Activated naive CD4-positive, alpha-beta T cell treated with anti-CD3 and anti-CD28 coated beads, Interleukin-2, amount 50 U/mL, for 16 hours (primary cell): ENCODE measurements around the gene GNAZ.

Experiments used
- DNase-seq: peaks from one replicate; pipeline ENCODE4 v3.0.0-alpha.2; 2020

GNAZ gene

GRCh38 chr22:23110190-23110921, 40.0 kb downstream of the GNAZ start:
- no peak for DNase-seq

DNA sequence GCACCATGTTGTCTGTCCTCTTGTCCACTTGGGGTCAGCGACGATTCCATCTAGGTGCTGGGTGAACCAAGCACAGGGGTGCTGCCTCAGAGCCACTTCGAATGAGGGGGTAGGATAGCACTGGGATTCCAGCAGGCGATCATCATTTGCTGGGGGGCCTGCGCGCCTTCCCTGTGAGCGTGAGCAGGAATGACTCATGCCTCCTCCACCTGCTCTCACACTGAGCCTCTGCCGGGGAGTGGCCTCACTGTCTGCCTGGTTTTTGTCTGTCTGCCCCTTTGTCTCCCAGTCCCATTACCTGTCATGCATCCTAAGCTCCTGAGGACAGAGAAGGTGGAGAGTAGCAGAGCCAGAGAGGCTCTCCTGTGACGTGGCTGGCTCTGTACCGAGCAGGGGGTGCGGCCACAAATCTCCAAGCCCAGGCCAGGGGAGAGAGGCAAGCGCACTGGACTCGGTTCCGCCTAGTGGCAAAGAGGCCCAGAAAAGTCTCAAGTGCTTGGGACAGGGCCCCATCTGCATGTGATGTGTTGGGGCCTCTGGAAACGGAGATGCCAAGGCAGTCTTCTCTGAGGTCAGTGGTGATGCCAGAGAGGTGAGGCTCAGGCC, 40.7 kb downstream of the GNAZ start:
- DNase-seq: no peak

DNA sequence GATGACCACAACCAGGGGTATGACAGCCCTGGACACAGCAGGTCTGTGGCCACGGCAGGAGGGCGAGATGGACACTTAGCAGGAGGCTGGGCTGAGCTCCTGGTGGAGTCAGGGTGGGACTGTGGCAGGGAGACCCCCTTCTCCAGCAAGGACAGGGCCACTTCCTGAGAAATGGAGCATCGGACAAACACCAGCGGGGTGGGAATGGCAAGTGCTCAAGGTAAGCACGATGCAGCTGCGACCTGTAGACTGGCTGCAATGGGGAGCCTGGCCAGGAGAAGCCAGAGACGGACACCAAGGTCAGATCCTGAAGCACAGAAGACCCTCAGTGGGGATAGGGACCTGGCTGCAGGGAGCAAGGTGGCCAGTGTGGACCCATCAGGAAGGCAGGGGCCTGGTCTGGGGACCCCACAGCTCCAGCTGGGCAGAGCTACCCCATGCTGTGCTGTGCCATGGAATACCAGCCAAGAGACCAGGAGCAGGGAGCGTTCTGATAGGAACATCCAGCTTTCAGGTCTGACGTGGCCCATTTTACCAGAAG, 42.2 kb downstream of the GNAZ start:
- DNase-seq: no peak

DNA sequence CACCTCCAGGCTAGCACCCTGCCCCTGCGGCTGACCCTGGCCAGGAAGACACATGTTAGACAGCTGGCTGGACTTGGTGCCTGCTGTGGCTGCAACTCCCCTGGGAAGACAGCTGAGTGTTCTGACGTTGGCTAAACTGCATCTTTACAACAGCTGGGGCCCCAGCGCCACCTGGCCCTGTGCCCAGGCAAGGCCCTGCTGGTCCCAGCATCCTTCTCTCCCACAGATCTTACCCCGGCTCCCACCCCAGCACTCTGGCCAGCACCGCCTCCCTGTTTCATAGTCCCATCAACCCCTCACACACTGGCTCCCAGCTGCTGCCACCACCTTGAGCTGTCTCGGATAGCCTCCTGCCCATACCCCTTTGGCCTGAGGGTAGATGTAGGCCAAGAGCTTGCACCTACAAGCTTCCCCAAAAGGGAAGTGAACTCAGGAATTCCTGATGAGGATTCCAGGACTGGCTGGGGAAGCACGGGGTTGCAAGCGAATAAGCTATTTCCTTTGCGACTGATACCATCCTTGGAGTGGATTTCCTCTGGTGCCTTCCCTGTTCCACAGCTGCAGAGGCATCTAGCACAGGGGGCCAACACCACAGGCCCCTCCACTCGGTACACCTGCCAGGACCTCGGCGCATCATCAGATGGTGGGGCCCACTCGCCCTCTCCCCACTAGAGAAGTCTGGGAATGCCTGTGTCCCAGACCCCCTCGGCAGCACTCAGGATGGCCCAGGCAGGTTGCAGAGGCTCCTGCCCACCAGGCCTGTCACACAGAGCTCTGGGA, 42.9 kb downstream of the GNAZ start:
- no peak for DNase-seq

- DNase-seq: no peak
These were observed 43.8 kb downstream of the GNAZ start for GRCh38 chr22:23113847-23114720.

DNA sequence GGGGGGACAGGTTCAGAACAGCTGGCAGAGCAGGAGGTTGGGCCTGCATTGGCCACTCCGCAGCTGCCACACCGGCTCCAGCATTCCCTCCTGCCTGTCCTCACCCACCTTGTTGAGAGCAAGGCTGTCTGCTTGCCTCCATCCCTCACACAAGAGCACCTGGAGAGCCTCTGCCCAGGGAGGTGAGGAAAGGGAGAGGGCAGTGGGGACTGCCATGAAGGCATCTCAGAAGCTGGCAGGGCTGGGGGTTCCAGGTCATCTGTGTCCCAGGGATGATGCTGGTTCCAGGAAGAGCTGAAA, 44.4 kb downstream of the GNAZ start:
- DNase-seq: no peak

DNA sequence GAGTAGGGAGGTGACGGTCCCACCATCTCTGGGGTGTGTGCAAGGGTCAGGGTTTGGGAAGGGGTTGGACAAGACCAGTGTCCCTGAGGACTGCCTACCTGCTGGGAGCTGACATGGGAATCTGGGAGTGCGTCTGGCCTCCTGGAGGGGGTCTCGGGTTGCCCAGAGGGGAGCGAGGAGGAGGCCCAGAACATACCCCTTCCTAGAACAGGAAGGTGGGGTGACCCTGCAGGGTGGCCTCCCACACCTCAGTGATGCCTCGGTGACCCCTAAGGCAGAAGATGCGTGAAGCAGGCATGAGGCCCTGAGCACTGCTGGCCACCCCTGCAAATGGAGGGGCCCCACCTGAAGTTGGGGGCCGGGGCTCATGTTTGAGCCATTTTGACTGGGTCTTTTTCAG, 45.0 kb downstream of the GNAZ start:
- no peak for DNase-seq

- no peak for DNase-seq
These were observed 45.6 kb downstream of the GNAZ start for GRCh38 chr22:23115825-23116494.

DNA sequence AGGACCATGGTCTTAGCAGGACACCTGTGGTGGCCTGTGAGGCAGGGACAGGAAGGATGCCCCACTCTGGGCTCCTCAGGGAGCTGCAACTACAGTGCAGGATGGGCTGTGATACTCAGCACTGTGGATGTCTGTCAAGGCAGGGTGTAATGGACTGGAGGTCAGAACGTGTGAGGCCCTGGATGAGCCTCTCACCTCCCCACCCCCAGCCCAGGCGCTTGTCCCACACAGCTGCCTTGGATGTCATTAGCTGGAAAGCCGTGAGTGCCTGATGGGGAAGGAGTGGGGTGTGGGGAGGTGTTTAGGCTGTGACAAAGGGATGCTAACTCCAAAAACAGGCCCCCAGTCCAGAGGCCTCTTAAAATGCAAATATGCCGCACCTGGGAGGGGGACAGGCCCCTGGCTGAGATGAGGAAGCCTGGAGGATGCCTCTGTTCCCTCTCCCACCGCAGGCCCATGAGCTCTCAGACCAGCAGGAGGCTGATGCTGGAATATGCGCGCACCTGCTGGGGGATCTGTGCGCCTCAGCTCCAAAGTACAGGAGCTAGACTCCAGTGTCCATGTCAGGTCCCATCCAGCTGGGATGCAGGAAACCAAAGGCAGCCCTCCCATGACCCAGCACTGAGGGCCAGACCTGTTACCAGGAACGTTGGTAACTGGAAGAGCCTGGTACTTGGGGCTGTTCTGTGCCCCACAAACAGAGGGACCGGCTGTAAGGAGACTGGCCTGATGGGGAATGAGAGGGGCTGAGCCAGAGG, 46.4 kb downstream of the GNAZ start:
- no peak for DNase-seq

DNA sequence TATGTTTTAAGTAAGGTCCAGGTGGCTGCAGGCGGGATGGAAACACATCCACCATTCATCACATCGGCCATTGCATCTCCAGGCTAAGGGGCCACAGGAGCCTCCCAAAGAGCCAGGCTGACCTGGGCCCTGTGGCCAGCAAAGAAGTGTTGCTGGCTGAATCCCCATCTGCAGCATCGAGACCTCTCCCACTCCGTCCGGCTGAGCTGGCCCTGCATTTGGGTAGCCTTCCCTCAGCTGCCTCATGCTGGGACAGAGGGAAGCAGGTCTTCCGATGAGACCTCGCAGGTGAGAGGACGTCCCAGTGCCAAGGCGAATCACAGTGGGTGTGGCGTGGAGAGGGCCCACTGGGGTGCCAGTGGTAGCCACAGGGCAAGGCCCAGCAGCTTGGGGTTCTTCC, 47.0 kb downstream of the GNAZ start:
- DNase-seq: no peak

GRCh38 chr22:23117891-23118646, 47.8 kb downstream of the GNAZ start:
- no peak for DNase-seq

DNA sequence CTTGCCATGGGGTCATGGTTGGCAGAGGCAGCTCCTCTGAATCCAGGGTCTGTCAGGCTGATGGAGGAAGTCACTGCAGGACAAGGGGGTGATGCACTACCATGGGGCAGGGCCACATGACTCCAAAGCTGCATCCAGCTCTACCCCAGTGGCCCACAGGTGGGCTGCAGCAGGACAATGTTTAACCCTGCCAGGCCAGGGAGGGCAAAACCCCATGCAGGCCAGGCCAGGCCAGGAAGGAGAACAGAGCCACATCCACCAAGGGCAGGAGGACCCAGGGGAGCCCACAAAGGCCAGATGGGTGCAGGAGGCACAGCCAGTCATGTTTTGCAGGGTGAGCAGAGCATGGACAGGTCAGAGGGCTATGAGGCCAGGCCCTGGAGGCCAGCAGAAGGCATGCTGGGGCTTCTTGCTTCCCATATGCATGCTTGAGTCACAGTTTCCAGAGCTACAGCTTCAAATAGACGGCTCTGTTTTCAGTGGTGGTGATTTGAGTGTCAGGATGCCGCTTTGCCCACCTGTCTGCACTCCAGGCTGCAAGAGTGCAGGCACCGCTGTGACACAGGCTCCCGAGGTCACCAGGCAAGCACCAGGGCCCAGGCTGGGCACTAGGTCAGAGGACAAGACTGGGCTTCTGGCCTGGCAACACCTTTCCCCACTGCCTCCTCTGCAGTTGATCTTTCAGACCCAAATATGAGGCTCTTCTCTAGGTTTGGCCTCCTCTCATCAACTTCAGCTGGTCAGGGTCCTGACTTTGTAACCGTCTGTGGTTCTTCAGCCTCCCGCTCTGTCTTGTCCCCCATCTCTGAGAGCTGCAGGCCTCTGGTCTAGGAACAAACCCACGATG, 48.6 kb downstream of the GNAZ start:
- no peak for DNase-seq

- peak; percentile 63 for DNase-seq
These were observed 49.4 kb downstream of the GNAZ start for GRCh38 chr22:23119494-23120414.

DNA sequence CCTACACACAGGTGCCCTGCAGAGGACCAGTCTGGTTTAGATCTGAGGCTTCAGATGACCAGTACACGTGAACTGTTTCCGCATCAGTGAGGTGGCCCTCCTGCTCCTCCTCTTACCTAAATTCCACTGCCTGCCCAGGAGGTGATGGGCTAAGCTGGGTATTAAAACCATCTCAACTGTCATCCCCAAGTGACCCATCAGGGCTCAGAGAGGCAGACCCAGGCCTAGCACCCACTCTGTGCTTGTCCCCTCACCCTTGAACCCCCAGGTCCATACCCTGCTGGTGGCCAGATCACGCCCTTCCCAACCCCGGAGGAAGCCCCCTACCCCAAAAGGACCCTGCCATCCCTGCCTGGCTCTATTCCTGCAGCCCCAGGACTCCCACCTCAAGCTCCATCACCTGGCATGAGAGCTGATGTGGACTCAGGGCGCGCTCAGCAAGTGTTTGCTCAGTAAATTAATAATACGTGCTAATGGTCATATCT, 50.1 kb downstream of the GNAZ start:
- no peak for DNase-seq

DNA sequence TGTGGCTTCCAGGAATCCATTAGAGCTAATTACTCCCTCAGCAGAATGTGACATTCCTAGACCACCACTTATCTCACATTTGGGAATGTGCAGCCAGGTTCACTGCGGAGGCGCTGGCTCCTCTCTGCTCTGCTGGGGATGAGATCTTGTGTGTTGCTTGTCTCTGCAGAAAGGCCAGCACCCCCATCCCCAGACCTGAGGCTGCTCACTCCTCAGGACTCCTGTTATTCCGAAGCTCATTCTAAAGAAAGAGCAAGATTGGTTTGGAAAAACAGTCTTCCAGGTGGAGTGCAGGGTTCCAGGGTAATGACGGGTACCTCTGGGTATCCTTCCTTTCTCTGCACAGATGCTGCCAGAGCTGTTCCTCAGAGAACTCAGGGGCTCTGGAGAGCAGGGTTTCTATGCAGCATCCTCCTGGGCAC, 50.7 kb downstream of the GNAZ start:
- no peak for DNase-seq

- DNase-seq: no peak
These were observed 51.1 kb downstream of the GNAZ start for GRCh38 chr22:23121424-23121823.

DNA sequence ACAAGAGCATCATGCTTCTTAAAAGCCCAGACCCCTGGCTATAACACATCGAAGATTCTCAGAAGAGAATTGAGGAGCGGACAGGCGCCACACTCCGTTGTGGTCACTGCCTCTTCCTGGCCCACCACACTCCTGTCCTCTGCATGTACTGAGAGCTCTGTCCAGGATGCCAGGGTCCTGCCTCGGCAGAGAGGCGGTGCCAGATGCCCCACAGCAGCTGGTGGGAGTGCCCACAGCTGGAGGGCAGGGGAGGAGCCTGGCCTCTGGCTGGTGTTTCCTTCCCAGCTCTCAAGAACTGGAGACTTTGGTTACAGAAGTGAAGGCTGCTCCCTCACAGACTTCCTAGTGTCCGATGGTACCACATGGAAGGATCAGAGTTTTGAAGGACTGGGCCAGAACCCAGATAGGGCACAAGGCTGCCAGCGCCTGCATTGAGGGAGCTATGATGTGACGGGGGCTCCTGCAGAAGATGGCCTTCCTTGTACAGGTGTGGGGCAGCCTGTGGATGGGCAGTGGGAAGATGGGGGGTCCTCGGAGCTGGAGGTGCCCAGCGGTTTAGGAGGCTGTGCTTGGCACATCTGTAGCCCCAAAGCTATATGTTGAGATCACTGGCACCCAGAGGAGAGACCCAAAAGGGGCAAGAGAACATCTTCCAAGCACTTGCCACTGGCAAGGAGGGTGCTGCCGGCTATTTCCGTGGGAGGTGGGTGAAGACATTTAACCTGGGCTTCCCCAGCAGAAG, 52.1 kb downstream of the GNAZ start:
- DNase-seq: no peak
